ENCODE results near the gene SYDE2.

DNA sequence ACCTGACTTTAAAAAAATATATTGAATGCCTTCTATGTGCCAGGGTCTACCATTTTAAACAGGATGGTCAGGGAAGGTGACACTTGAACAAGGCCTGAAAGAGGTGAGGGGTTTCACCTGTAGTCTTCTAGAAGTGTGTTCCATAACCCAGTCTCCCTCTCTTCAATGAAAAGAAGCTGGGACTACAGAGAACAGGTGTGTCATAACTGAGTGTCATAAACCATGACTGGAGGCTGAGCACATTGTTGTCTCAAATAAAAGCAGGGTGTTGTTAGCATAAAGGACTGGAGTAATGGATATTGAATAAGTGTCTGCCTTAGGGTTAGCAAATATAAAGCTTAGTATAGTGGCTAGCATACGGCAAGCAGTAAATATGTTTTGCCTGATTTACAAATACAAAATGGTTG, 65.4 kb downstream of the SYDE2 start:
- TF ChIP-seq POLR2AphosphoS5 (IDR thresholded peaks at IDR 0.05; ENCODE audit: low read depth, low read length) (no peak), SIN3A (IDR thresholded peaks at IDR 0.05; ENCODE audit: borderline replicate concordance, insufficient read depth, low read length) (no peak)
